ENCODE results near the gene CCDC195. TPM values are rescaled to one million over a fixed set of nuclear protein-coding genes. Genes with fewer than 3 reads are reported as not detected.

CCDC195 gene
- polyA plus RNA-seq, 2 of the 4 experiments (the other 2 are of a cell fraction), result not detected

- TF ChIP-seq BHLHE40 (IDR thresholded peaks at IDR 0.05; ENCODE audit: low read depth, low read length), result no peak
- no peak for TF ChIP-seq CTCF (IDR thresholded peaks at IDR 0.05)
- TF ChIP-seq PHF8 (IDR thresholded peaks at IDR 0.05; ENCODE audit: borderline replicate concordance, low read depth), result no peak
- no peak for TF ChIP-seq TFCP2L1 (CRISPR knock-in tag; IDR thresholded peaks at IDR 0.05)
- no peak for TF ChIP-seq HOXB13 (CRISPR knock-in tag; IDR thresholded peaks at IDR 0.05; ENCODE audit: low read depth)
- TF ChIP-seq HOXB5 (CRISPR knock-in tag; IDR thresholded peaks at IDR 0.05), result no peak
- no peak for TF ChIP-seq PBX3 (IDR thresholded peaks at IDR 0.05)
- no peak for TF ChIP-seq FOXS1 (CRISPR knock-in tag; IDR thresholded peaks at IDR 0.05)
- TF ChIP-seq MAX (IDR thresholded peaks at IDR 0.05), result no peak
- TF ChIP-seq EHMT2 (IDR thresholded peaks at IDR 0.05; ENCODE audit: low read depth), result no peak
- TF ChIP-seq CHD4 (IDR thresholded peaks at IDR 0.05; ENCODE audit: borderline replicate concordance), result no peak
- TF ChIP-seq CBX8 (IDR thresholded peaks at IDR 0.05), result no peak
- DNase-seq (ENCODE audit: low read depth in 1 of 2, low spot score in 1 of 2) (no peak), ATAC-seq (no peak), FAIRE-seq (no peak)
- no peaks in the 10 kb centered on the region for H3K4me1 ChIP-seq
- H3K27ac ChIP-seq, result no peak overlapping the region
- 27% methylated on average over 2 of the region's 2 CpGs for WGBS (ENCODE audit: missing lambda C conversion rate)
- H3K4me3 ChIP-seq, result no peak overlapping the region
- no peaks in the 10 kb centered on the region for H3K9me3 ChIP-seq
- ChIA-PET POLR2A (no interaction called here), CTCF (no interaction called here)
- H3K4me2 ChIP-seq, result no peak overlapping the region
These were observed 24.6 kb downstream of the CCDC195 start for GRCh38 chr2:224691563-224691962.

GRCh38 chr2:224690868-224691267 lies 25.3 kb downstream of the CCDC195 start:
- no peak for FAIRE-seq
- Histone ChIP-seq H3K4me2 (no peak overlapping the region), H3K4me3 (no peak overlapping the region), H3K4me1 (no peaks in the 10 kb centered on the region), H3K9me3 (no peaks in the 10 kb centered on the region), H3K27ac (no peak overlapping the region)
- CTCF ChIA-PET, result no interaction called here
- POLR2A ChIA-PET, result interaction anchor here (0.7 kb wide), 1 partner anchor 161 kb away, joined by 3 read pairs; no protein-coding TSS in a partner anchor
- no peak for ATAC-seq
- DNase-seq (ENCODE audit: low read depth in 1 of 2, low spot score in 1 of 2), result no peak
- no peak for TF ChIP-seq HEYL (CRISPR knock-in tag; IDR thresholded peaks at IDR 0.05)
- TF ChIP-seq FOXS1 (CRISPR knock-in tag; IDR thresholded peaks at IDR 0.05), result no peak
- no peak for TF ChIP-seq ZC3H11A (IDR thresholded peaks at IDR 0.05)
- TF ChIP-seq BHLHE40 (IDR thresholded peaks at IDR 0.05; ENCODE audit: low read depth, low read length), result no peak
- no peak for TF ChIP-seq E2F6 (IDR thresholded peaks at IDR 0.05; ENCODE audit: borderline replicate concordance, low read depth)
- TF ChIP-seq HOXB5 (CRISPR knock-in tag; IDR thresholded peaks at IDR 0.05), result no peak
- no peak for TF ChIP-seq CBX2 (IDR thresholded peaks at IDR 0.05; ENCODE audit: borderline replicate concordance, low read depth)
- no peak for TF ChIP-seq ZNF302 (CRISPR knock-in tag; IDR thresholded peaks at IDR 0.05)
- no peak for TF ChIP-seq RARB (CRISPR knock-in tag; IDR thresholded peaks at IDR 0.05)
- no peak for TF ChIP-seq JUNB (IDR thresholded peaks at IDR 0.05)
- no peak for TF ChIP-seq FOSB (CRISPR knock-in tag; IDR thresholded peaks at IDR 0.05)
- TF ChIP-seq HOXB13 (CRISPR knock-in tag; IDR thresholded peaks at IDR 0.05; ENCODE audit: low read depth), result no peak
- TF ChIP-seq SREBF2 (IDR thresholded peaks at IDR 0.05), result no peak
- no peak for TF ChIP-seq HOXA7 (CRISPR knock-in tag; IDR thresholded peaks at IDR 0.05)
- TF ChIP-seq RFX5 (IDR thresholded peaks at IDR 0.05), result no peak
- no peak for TF ChIP-seq NFE2L2 (conservative IDR thresholded peaks at IDR 0.05; ENCODE audit: low read length)
- 48% methylated on average over 2 of the region's 2 CpGs for WGBS (ENCODE audit: missing lambda C conversion rate)
